ENCODE measurements around the gene CD2AP. TPM values are rescaled to one million over a fixed set of nuclear protein-coding genes. Genes with fewer than 3 reads are reported as not detected.

The CD2AP gene
- total RNA-seq, result 5.8 and 7.9 TPM in 2 replicates

GRCh38 chr6:47477497-47478232, at the start of gene CD2AP:
TSS of gene CD2AP (plus strand) at chr6:47477789. CDS start at chr6:47478245, 456 bp downstream.

Other genes with a start within 250 kb of the CD2AP start
- 6.7 and 8.2 TPM in 2 replicates for gene TNFRSF21, start 167.9 kb upstream of the CD2AP start, total RNA-seq
- not detected in 2 replicates for gene ADGRF4, start 220.8 kb downstream of the CD2AP start, total RNA-seq

Measured in bronchus fibroblast of lung (primary cell).